Duodenal mucosa (tissue), 2 donors: Measurements from ENCODE around the gene CRELD2.
A peak's percentile ranks its signal among the peaks of the same experiment; 100 is the strongest.

ENCODE experiments used
- H3K27ac ChIP-seq: one replicate; pipeline ENCODE4 v1.7.0; 2013; ENCODE audit warnings: low read depth, low read length
- H3K27me3 ChIP-seq, 2 donors: one replicate each; pipeline ENCODE4 v1.7.0; 2013; ENCODE audit warnings: low read length in 2 of 2, control low read depth in 1 of 2; ENCODE audit not compliant: insufficient read depth in 2 of 2, control insufficient read depth in 1 of 2
- H3K36me3 ChIP-seq, 2 donors: one replicate each; pipeline ENCODE4 v1.7.0; 2013; ENCODE audit warnings: low read length in 2 of 2, control low read depth in 1 of 2; ENCODE audit not compliant: insufficient read depth in 2 of 2, control insufficient read depth in 1 of 2
- H3K4me1 ChIP-seq, 2 donors: one replicate each; pipeline ENCODE4 v1.7.0; 2013; ENCODE audit warnings: low read length in 2 of 2, control low read depth in 1 of 2; ENCODE audit not compliant: insufficient read depth in 2 of 2, control insufficient read depth in 1 of 2
- H3K4me3 ChIP-seq, 2 donors: one replicate each; pipeline ENCODE4 v1.7.0; 2013; ENCODE audit warnings: low read length in 2 of 2, low read depth in 1 of 2
- H3K9ac ChIP-seq, 2 donors: one replicate each; pipeline ENCODE4 v1.7.0; 2013; ENCODE audit warnings: low read length in 2 of 2, low read depth in 1 of 2
- H3K9me3 ChIP-seq, 2 donors: one replicate each; pipeline ENCODE4 v1.7.0; 2013; ENCODE audit warnings: low read length in 2 of 2, control low read depth in 1 of 2; ENCODE audit not compliant: control insufficient read depth in 1 of 2

Gene CRELD2

GRCh38 chr22:49951986-49952896 is 33.8 kb downstream of the CRELD2 start:
- Histone ChIP-seq H3K9ac (peak overlapping the region; percentile 43 to 66), H3K27ac (peak overlapping the region; percentile 90)

DNA sequence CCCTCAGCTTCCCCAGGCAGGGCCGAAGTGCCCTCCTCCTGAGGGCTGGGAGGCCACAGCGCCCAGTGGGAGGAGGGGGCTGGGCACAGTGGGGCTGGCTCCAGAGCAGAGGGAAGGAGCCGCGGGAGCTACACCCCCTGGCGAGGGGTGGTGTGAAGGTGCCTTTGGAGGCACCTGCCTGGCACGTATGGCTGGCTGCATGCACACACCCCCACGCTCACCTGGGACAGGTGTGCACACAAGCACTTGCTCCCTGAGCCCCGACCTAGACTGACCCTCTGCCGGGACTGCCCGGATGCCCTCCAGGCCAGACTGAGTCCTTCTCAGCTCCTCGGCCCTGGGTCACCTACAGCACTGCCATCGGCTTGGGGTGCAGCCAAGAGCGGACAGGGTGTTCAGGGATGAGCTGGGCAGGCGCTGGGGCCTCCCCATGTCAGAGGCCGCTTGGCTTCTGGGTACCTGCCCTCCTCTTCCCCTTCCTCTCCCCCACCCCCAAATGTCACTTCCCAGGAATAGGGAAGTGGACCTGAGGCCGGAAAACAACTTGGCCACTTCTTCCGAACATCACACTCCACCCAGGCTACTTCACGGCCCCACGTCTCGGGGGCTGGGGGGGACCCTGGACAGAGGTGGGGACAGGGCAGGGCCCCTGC is 34.7 kb downstream of the CRELD2 start:
- Histone ChIP-seq H3K4me1 (peaks cover 40 to 43% of the 10 kb centered on the region in 2 donors), H3K27me3 (no peaks in the 10 kb centered on the region), H3K27ac (peak overlapping the region; percentile 90)

More at GRCh38 chr22:49951986-49952896, 33.8 kb downstream of the CRELD2 start:
- H3K9me3 ChIP-seq = no peaks in the 10 kb centered on the region
- no peaks in the 10 kb centered on the region for H3K27me3 ChIP-seq
- no peaks in the 10 kb centered on the region for H3K36me3 ChIP-seq
- peaks cover 41 to 44% of the 10 kb centered on the region in 2 donors for H3K4me1 ChIP-seq
- no peak overlapping the region for H3K4me3 ChIP-seq

DNA sequence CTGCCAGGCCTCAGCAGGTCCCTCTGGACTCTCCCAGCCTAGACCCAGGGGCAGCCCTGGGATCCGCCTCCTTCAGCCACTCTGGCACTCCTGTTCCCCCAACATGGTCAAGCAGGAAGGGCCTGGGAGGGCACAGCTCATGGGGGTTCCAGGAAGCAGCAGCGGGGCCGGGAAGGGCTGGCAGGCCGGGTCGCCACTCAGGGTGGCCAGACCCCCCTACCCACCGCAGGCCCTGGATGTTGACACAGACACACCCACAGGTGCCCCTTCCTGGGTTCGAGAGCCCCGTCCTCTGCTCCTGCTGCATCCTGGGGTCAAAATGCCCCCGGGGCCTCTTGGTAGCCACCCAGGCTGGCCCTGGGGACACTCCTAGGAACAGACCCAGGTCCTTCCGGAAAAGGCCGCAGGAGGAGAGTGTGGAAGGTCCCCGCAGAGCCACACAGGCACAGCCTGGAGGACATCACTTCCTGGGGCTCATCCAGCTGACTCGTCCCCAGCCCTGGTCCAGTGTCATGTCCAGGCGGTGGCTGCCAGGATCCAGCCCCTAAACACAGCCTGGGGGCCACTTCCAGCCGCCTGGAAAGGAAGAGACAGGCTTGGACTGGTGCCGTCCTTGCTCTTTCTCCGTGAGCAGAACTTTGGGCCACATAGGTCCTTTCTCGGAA is 35.4 kb downstream of the CRELD2 start:
- H3K27ac ChIP-seq = peak overlapping the region; percentile 66
- no peak overlapping the region for H3K9ac ChIP-seq
- H3K4me1 ChIP-seq = peaks cover 43 to 47% of the 10 kb centered on the region in 2 donors
- H3K27me3 ChIP-seq = no peaks in the 10 kb centered on the region
- no peak overlapping the region for H3K4me3 ChIP-seq
- no peaks in the 10 kb centered on the region for H3K36me3 ChIP-seq
- H3K9me3 ChIP-seq = no peaks in the 10 kb centered on the region

More for the DNA sequence above, 34.7 kb downstream of the CRELD2 start:
- Histone ChIP-seq H3K36me3 (no peaks in the 10 kb centered on the region), H3K4me3 (no peak overlapping the region), H3K9me3 (no peaks in the 10 kb centered on the region), H3K9ac (peak overlapping the region in 1 of 2 donors; percentile 66)

- Histone ChIP-seq H3K27ac (peak overlapping the region; percentile 42), H3K9ac (no peak overlapping the region), H3K4me1 (peaks cover 48 to 52% of the 10 kb centered on the region in 2 donors), H3K9me3 (no peaks in the 10 kb centered on the region), H3K4me3 (no peak overlapping the region), H3K36me3 (no peaks in the 10 kb centered on the region), H3K27me3 (no peaks in the 10 kb centered on the region)
These were observed 35.9 kb downstream of the CRELD2 start for GRCh38 chr22:49954354-49954753.

DNA sequence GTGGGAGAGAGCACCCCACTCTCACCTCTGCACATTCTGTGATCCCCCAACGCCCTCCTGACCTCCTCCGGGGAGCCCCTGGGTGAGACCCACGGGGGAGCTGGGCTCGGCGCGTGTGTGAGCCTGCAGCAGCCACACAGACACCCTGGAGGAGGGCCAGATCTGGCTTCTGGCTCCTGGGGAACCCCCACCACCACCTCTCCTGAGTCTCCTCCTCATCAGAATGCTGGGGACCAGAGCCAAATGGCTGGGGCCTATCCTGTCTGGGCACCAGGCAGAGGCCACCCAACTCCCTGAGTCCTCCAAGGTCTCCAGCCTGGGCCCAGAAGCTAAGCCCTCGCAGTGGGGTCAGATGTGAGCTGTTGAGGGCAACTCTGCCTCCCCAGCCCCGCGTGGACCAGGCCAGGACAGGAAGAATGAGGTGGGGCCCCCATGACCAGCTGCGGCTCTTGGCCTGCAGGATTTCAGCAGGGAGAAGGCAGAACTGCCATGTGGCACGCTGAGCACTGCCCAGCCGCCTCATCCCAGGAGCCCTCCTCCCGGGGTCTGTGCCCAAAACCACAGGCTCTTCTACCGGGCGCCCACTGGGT is 36.7 kb downstream of the CRELD2 start:
- Histone ChIP-seq H3K4me1 (peaks cover 47 to 50% of the 10 kb centered on the region in 2 donors), H3K9me3 (no peaks in the 10 kb centered on the region), H3K27me3 (no peaks in the 10 kb centered on the region), H3K27ac (no peak overlapping the region), H3K36me3 (no peaks in the 10 kb centered on the region), H3K4me3 (no peak overlapping the region), H3K9ac (peak overlapping the region in 1 of 2 donors; percentile 18)

- no peak overlapping the region for H3K27ac ChIP-seq
- no peak overlapping the region for H3K9ac ChIP-seq
- H3K4me1 ChIP-seq = peaks cover 43 to 46% of the 10 kb centered on the region in 2 donors
- no peaks in the 10 kb centered on the region for H3K27me3 ChIP-seq
- no peak overlapping the region for H3K4me3 ChIP-seq
- H3K36me3 ChIP-seq = no peaks in the 10 kb centered on the region
- H3K9me3 ChIP-seq = no peaks in the 10 kb centered on the region
These were observed 37.4 kb downstream of the CRELD2 start for GRCh38 chr22:49955581-49956417.

DNA sequence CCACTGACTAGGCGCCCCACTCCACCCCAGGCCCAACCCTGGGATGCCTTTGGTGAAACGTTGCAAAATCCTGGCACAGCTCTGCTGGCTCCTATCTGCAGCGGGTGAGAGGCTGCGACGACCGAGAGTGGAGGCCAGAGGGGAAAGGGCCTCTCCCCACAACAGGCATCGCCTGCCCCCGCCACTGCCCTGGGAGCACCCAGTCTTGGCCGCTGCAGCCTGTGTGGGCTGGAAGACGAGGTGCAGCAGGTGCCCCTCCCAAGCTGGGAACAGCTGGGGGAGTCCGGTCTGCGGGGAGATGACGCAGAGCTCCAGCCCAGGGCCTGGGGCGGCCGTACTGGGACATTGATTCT is 38.0 kb downstream of the CRELD2 start:
- Histone ChIP-seq H3K9me3 (no peaks in the 10 kb centered on the region), H3K27ac (no peak overlapping the region), H3K9ac (no peak overlapping the region), H3K4me3 (no peak overlapping the region), H3K36me3 (peaks cover under 1% of the 10 kb centered on the region in 2 donors), H3K4me1 (peaks cover 37 to 40% of the 10 kb centered on the region in 2 donors), H3K27me3 (no peaks in the 10 kb centered on the region)

DNA sequence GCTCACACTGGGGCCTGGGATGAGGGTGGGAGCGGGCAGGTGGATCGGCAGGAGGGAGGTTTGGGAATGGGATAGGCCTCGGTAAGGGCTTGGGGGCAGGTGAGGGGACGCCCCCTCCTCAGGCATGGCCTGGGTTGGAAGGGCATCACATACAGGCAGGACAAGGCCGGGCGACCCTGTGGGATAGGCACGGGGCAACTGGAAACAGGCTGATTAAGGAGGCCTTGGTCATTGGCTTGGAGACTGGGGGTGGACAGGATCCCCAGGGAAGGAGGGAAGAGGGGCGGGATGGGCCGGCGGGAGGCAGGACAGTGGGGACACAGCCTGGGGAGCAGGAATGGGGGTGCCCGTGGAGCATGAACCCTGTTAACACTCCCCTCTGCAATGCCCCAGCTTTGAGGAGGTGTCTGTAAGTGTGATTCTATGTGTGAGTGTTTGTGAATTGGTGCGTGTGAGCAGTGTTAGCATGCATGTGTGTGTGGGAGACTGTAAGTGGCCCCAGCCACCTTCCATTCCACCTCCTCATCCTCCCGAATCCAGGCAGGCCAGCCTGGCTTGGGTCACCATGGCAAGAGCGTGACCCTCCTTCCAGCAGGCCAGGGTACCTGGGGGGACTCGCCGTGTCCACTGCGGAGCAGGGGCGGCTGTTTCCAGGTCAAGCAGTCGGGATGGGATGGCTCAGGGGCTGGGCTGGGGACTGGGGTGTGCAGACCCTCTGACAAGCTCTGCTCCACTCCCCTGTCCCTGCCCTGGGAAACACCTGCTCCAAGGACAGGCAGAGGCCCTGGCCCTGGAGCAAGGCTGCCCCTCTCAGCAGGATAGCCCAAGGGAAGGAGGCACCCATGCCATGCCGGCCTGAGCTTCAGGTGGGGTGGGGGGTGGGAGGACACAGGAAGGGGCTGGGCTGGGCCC is 38.7 kb downstream of the CRELD2 start:
- no peaks in the 10 kb centered on the region for H3K27me3 ChIP-seq
- H3K4me3 ChIP-seq = no peak overlapping the region
- H3K27ac ChIP-seq = no peak overlapping the region
- H3K36me3 ChIP-seq = peaks cover 3 to 6% of the 10 kb centered on the region in 2 donors
- H3K9ac ChIP-seq = no peak overlapping the region
- H3K4me1 ChIP-seq = peaks cover 31 to 33% of the 10 kb centered on the region in 2 donors
- no peaks in the 10 kb centered on the region for H3K9me3 ChIP-seq
